Lung (tissue), 12 donors: ENCODE results near the gene TRAPPC2B. TPM values are rescaled to one million over a fixed set of nuclear protein-coding genes. Genes with fewer than 3 reads are reported as not detected.
A peak's percentile ranks its signal among the peaks of the same experiment; 100 is the strongest.

Experiments
- ATAC-seq: fragments of 200-7000 bp; cut with Tn5 transposase; one replicate; pipeline ENCODE4 v1.9.1; 2020; ENCODE audit warnings: moderate number of reproducible peaks; ENCODE audit not compliant: insufficient read depth, low FRiP score
- DNase-seq, 3 donors: peaks; one replicate each; pipeline ENCODE4 v3.0.0-alpha.2; 2013 to 2017
- H3K27ac ChIP-seq, 2 donors: one replicate each; pipeline ENCODE4 v1.5.1; 2013; ENCODE audit warnings: mild to moderate bottlenecking in 2 of 2, moderate library complexity in 2 of 2, control low read depth in 1 of 2, inconsistent platforms in 1 of 2, low read depth in 1 of 2, low read length in 1 of 2
- H3K27me3 ChIP-seq, 3 donors: one replicate each; pipeline ENCODE4 v1.5.1; 2013; ENCODE audit warnings: low read length in 2 of 3; ENCODE audit not compliant: control insufficient read depth in 3 of 3, insufficient read depth in 3 of 3
- H3K36me3 ChIP-seq, 4 donors: one replicate each; pipeline ENCODE4 v1.5.1; 2013; ENCODE audit warnings: low read length in 4 of 4, mild to moderate bottlenecking in 1 of 4, moderate library complexity in 1 of 4; ENCODE audit not compliant: control insufficient read depth in 4 of 4, insufficient read depth in 4 of 4
- H3K4me1 ChIP-seq, 5 donors: one replicate each; pipeline ENCODE4 v1.5.1; 2013; ENCODE audit warnings: low read length in 5 of 5, mild to moderate bottlenecking in 2 of 5, moderate library complexity in 1 of 5; ENCODE audit not compliant: control insufficient read depth in 5 of 5, insufficient read depth in 5 of 5
- H3K4me3 ChIP-seq: one replicate; pipeline ENCODE4 v1.5.1; 2013; ENCODE audit warnings: mild to moderate bottlenecking, control low read depth, moderate library complexity
- H3K9ac ChIP-seq, 2 donors: one replicate each; pipeline ENCODE4 v1.5.1; 2013; ENCODE audit warnings: low read length in 2 of 2, control low read depth in 1 of 2; ENCODE audit not compliant: insufficient read depth in 1 of 2
- H3K9me3 ChIP-seq, 4 donors: one replicate each; pipeline ENCODE4 v1.5.1; 2013; ENCODE audit warnings: low read length in 3 of 4, mild to moderate bottlenecking in 1 of 4, moderate library complexity in 1 of 4; ENCODE audit not compliant: control insufficient read depth in 4 of 4, insufficient read depth in 3 of 4
- WGBS, 2 donors: extraction: QIAGEN DNeasy Blood & Tissue Kit; methylation state at CpG; one replicate each; pipeline ENCODE4 v1.1.7; 2013; 5-methylcytosine and 5-hydroxymethylcytosine counted together
- polyA plus RNA-seq, 2 donors: library from polyadenylated mRNA; stranded (reverse); fragments of 200-250 nt; gene quantifications; one replicate each; pipeline ENCODE4 v1.2.1, GENCODE V29; 2013
- total RNA-seq, 2 donors: library from RNA; depleted of rRNA in 1 of 2; stranded (reverse); fragments of >200 nt in 1 of 2; gene quantifications; one replicate each; pipeline ENCODE4 v1.2.1, GENCODE V29; 2014 to 2021
- TF ChIP-seq, protein P1 (sequence below): IDR thresholded peaks from 2 replicates; pipeline ENCODE4 v1.5.1; 2012; ENCODE audit warnings: mild to moderate bottlenecking; ENCODE audit errors: control extremely low read depth, extremely low read depth
- donor health status: control.
- donor health status: control.
- donor health status: Bipolar disorder and iron deficiency.
- donor health status: healthy.
- donor health status: DM: yes; HTN: yes; CAD: no.

The TRAPPC2B gene
- total and polyA plus RNA-seq, 4 donors: 6.2 to 25.4 (median 15.2) TPM

DNA sequence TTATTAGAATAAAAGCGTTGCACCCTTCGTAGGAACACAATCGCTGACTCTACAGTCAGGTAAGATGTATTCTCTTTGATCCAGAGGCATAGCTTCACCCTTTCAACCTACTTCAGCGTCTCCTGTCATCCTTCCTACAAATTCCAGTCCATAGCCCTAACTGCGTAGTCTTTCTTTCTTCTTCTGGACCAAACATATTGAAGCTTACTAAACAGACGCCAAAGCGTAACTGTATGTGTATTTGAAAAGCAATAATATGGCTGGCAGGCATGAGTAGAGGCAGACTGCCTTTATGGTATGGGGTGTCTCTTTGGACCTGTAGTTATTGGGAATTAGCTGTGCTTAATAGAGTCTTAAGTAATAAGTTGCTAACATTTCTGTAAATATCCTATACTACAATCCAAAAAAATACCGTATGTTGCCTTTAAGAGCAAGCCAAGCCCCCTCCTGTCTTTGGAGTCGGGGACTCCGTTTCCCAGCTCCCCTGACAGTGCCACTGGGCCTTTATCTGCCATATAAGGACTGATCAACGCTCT lies 25.9 kb downstream of the TRAPPC2B start:
- Histone ChIP-seq H3K9ac (peak overlapping the region; percentile 94 to 97), H3K27ac (peak overlapping the region; percentile 90 to 97)
- ATAC-seq: no peak

DNA sequence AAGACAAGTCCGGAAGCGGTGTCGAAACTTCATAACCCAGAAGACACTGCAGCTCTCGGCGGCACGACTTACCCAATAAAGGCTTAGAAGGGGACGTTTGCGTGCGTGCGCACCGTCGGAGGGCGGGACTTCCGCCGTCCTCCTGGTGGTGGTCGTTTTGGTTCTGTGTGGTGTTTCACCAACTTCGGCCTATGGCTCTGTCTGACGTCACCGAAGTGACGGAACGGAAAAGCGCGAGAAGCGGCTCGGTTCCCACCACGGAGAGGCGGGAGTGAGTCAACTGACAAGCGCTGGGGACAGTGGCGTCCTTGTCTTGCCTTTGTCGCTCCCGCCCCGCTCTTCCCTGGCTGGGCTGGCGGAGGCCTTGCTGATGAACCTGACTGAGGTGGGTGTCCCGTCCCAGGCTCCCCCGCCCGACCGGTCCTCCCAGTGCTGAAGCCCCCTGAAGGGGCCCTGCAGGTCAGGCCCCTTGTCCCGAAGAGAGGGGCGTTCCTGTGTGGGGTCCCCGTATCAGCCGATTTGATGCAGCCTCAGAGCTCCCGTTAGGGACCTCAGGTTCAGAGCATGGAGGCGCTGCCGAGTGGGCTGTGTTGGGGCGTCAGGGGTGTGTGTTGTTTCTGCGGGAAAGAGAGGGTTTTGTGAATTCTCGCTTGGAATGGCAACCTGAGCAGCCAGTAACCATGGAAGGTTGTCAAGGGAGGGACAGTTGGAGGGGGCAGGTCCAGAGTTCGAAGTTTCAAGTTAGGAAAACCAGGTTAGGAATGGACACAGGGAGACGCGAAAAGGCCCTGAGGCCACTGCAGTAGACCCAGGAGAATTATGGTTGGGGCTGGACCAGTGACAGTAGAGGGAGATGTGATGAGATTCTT lies 26.6 kb downstream of the TRAPPC2B start, which contains the start of gene ZNF548:
Gene ZNF548, plus strand, starts transcription at position 125 of the 869 bp plus-strand sequence. Its CDS starts 246 bp downstream, at position 371.
- H3K36me3 ChIP-seq: peaks cover 4 to 11% (median 5%) of the 10 kb centered on the region in 4 donors
- H3K27ac ChIP-seq: peak within 1 kb of the TSS; percentile 90 to 97
- peak; percentile 99 to 100 (median 99) for DNase-seq
- H3K9ac ChIP-seq: peak within 1 kb of the TSS; percentile 94 to 97
- peak; percentile 98 for ATAC-seq
- peaks cover 0 to 7% (median 0%) of the 10 kb centered on the region in 4 donors for H3K9me3 ChIP-seq
- H3K4me3 ChIP-seq: peak within 1 kb of the TSS; percentile 97
- 1% methylated on average over 46 to 50 of the region's 50 CpGs for WGBS, 2 donors
- H3K4me1 ChIP-seq: peaks cover 2 to 18% (median 8%) of the 10 kb centered on the region in 5 donors
- TF ChIP-seq, protein P1, sequence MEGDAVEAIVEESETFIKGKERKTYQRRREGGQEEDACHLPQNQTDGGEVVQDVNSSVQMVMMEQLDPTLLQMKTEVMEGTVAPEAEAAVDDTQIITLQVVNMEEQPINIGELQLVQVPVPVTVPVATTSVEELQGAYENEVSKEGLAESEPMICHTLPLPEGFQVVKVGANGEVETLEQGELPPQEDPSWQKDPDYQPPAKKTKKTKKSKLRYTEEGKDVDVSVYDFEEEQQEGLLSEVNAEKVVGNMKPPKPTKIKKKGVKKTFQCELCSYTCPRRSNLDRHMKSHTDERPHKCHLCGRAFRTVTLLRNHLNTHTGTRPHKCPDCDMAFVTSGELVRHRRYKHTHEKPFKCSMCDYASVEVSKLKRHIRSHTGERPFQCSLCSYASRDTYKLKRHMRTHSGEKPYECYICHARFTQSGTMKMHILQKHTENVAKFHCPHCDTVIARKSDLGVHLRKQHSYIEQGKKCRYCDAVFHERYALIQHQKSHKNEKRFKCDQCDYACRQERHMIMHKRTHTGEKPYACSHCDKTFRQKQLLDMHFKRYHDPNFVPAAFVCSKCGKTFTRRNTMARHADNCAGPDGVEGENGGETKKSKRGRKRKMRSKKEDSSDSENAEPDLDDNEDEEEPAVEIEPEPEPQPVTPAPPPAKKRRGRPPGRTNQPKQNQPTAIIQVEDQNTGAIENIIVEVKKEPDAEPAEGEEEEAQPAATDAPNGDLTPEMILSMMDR: peak; percentile 1
- H3K27me3 ChIP-seq: no peaks in the 10 kb centered on the region

More for the DNA sequence above, 25.9 kb downstream of the TRAPPC2B start:
- Histone ChIP-seq H3K36me3 (peaks cover 2 to 9% (median 3%) of the 10 kb centered on the region in 4 donors), H3K4me3 (peak overlapping the region; percentile 3), H3K4me1 (peaks cover 2 to 18% (median 8%) of the 10 kb centered on the region in 5 donors), H3K27me3 (no peaks in the 10 kb centered on the region), H3K9me3 (peaks cover 0 to 7% (median 0%) of the 10 kb centered on the region in 4 donors)
- WGBS, 2 donors: 60 to 61% methylated on average over 11 of the region's 11 CpGs
- TF ChIP-seq, protein P1: no peak
- no peak for DNase-seq

DNA sequence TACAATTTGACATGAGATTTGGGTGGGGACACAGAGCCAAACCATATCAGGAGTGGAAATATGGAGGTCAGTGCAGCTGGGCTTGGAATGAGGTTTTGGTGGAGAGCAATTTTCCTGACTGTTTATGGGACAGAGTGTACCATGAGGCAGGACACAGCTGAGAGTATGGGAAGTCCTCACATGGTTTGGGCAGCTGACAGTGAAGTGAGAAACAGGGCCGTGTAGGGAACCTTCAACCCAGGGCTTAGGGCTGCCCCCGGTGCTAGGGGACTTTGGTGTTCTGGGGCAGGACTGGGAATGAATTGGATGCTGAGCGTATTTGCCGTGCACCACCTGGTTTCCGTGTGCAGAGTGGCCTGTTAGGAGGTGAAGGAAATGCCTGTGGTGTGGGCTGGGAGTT lies 32.4 kb downstream of the TRAPPC2B start:
- TF ChIP-seq, protein P1: no peak
- Histone ChIP-seq H3K27ac (no peak overlapping the region), H3K4me3 (no peak overlapping the region), H3K9me3 (peaks cover 0 to 42% (median 4%) of the 10 kb centered on the region in 4 donors), H3K9ac (no peak overlapping the region), H3K27me3 (no peaks in the 10 kb centered on the region), H3K4me1 (peaks cover under 1 to 8% (median 3%) of the 10 kb centered on the region in 5 donors), H3K36me3 (peaks cover 34 to 53% (median 42%) of the 10 kb centered on the region in 4 donors)
- DNase-seq: no peak
- ATAC-seq: no peak
- 89 to 90% methylated on average over 5 of the region's 5 CpGs for WGBS, 2 donors
